OCI-LY7 (cell line): ENCODE results near the gene LAYN. TPM values are rescaled to one million over a fixed set of nuclear protein-coding genes. Genes with fewer than 3 reads are reported as not detected.
A peak's percentile ranks its signal among the peaks of the same experiment; 100 is the strongest.

Source experiments
- BruUV-seq: library from RNA; stranded (reverse); fragments of 400-500 nt; replicated peaks from 2 replicates; lab custom pipeline; 2021; lab: Mats Ljungman, UMichigan
- CTCF ChIA-PET: fragments of 300-600 bp; sonication (Branson Sonifier 250); formaldehyde crosslinking; loops from one replicate; lab custom pipeline; 2022; ENCODE audit warnings: antibody characterized with exemption; ENCODE audit not compliant: unreplicated experiment; lab: Charles Lee
- POLR2A ChIA-PET: fragments of 300-600 bp; sonication (Branson Sonifier 250); formaldehyde crosslinking; loops from one replicate; lab custom pipeline; 2022; ENCODE audit warnings: antibody characterized with exemption; lab: Charles Lee
- DNase-seq: peaks from one replicate; pipeline ENCODE4 v3.0.0-alpha.2; 2015; ENCODE audit warnings: low spot score
- H2AFZ ChIP-seq: fragments of 200-600 bp; sonication (generic), shearing (Covaris generic); 2 replicates; pipeline ENCODE4 v1.6.1; 2014; ENCODE audit warnings: mild to moderate bottlenecking, antibody characterized with exemption, low read length, moderate library complexity
- H3K27ac ChIP-seq: fragments of 200-600 bp; sonication (generic); 2 replicates; pipeline ENCODE4 v1.5.1; 2014; ENCODE audit warnings: mixed run types, low read depth, mild to moderate bottlenecking, moderate library complexity, low read length, inconsistent platforms; ENCODE audit not compliant: poor library complexity, severe bottlenecking
- H3K36me3 ChIP-seq: fragments of 200-600 bp; sonication (generic); 2 replicates; pipeline ENCODE4 v1.6.1; 2014; ENCODE audit warnings: mild to moderate bottlenecking, antibody characterized with exemption, low read length, moderate library complexity, mixed read lengths; ENCODE audit not compliant: insufficient read depth
- H3K4me1 ChIP-seq: fragments of 200-600 bp; sonication (generic); 2 replicates; pipeline ENCODE4 v1.5.1; 2014; ENCODE audit warnings: mild to moderate bottlenecking, low read length; ENCODE audit not compliant: insufficient read depth, poor library complexity, severe bottlenecking
- H3K4me2 ChIP-seq: fragments of 200-600 bp; sonication (generic); 2 replicates; pipeline ENCODE4 v1.6.1; 2014; ENCODE audit warnings: mild to moderate bottlenecking, low read length
- H3K4me3 ChIP-seq: fragments of 200-600 bp; sonication (generic); 2 replicates; pipeline ENCODE4 v1.5.1; 2014; ENCODE audit warnings: mild to moderate bottlenecking, low read depth, low read length; ENCODE audit not compliant: poor library complexity, severe bottlenecking
- H3K79me2 ChIP-seq: fragments of 200-600 bp; sonication (generic); 2 replicates; pipeline ENCODE4 v1.6.1; 2016; ENCODE audit warnings: low read depth, mild to moderate bottlenecking, low read length, moderate library complexity, mixed read lengths; ENCODE audit not compliant: insufficient read depth
- H3K9me2 ChIP-seq: fragments of 200-600 bp; sonication (generic); 2 replicates; pipeline ENCODE4 v1.6.1; 2016; ENCODE audit warnings: mild to moderate bottlenecking, low read length, mixed read lengths; ENCODE audit not compliant: insufficient read depth
- H3K9me3 ChIP-seq: fragments of 200-600 bp; sonication (generic); 2 replicates; pipeline ENCODE4 v1.6.1; 2014; ENCODE audit warnings: mild to moderate bottlenecking, mixed run types, low read length, mixed read lengths
- H4K20me1 ChIP-seq: fragments of 200-600 bp; sonication (generic); 2 replicates; pipeline ENCODE4 v1.6.1; 2014; ENCODE audit warnings: mild to moderate bottlenecking, antibody characterized with exemption, low read length, moderate library complexity, mixed read lengths; ENCODE audit not compliant: insufficient read depth
- EZH2phosphoT487 ChIP-seq: fragments of 200-600 bp; sonication (generic); IDR thresholded peaks from 2 replicates; pipeline ENCODE4 v1.6.1; 2018; ENCODE audit warnings: low read depth, borderline replicate concordance, mild to moderate bottlenecking, mixed run types, antibody characterized with exemption, low read length, moderate library complexity, mixed read lengths
- intact Hi-C: fragments of 100-400 bp; cut with micrococcal nuclease; formaldehyde crosslinking; loops from one replicate; pipeline ENCODE4 v1.10.0; 2022; ENCODE audit not compliant: unreplicated experiment
- total RNA-seq, 2 experiments: library from RNA; depleted of rRNA in 1 of 2; stranded (reverse); fragments of >200 nt in 1 of 2; shearing (Covaris generic) in 1 of 2; gene quantifications; 2 replicates each; pipeline ENCODE4 v1.2.3, GENCODE V29; 2014 to 2022
- TF ChIP-seq, protein P1 (sequence below): fragments of 200-600 bp; sonication (generic); conservative IDR thresholded peaks from 2 replicates; pipeline ENCODE4 v1.5.1; 2014; ENCODE audit warnings: mild to moderate bottlenecking, antibody characterized with exemption, low read length, moderate library complexity, mixed read lengths

The LAYN gene
- total RNA-seq, 2 experiments from 2014 or later = not detected

DNA sequence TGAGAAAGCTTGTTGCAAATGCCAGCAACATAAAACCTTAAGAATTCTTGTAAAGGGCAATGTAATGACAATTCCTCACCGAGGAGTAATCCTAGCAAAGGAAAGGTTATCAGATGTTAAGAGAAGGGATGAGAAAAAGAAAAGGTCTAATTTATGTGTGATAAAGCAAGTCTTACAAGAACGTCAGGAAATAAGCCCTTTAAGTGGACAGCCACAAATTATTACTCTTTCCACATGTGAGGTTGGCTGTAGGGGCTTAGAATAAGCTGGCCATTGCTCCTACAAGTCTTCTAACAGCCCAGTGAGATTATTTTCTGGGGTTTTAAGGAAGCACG lies 9.3 kb downstream of the LAYN start:
- Histone ChIP-seq H3K4me1 (peaks cover 11% of the 10 kb centered on the region), H2AFZ (peak overlapping the region; percentile 61; the same call in 1 of the 2 replicates), H3K27ac (no peak overlapping the region), H3K9me3 (no peaks in the 10 kb centered on the region), H3K36me3 (no peaks in the 10 kb centered on the region), H3K4me3 (no peak overlapping the region), H3K4me2 (peak overlapping the region; percentile 28), H4K20me1 (no peaks in the 10 kb centered on the region), H3K9me2 (no peaks in the 10 kb centered on the region), H3K79me2 (no peaks in the 10 kb centered on the region)
- intact Hi-C loops = loop anchor here (10.0 kb wide), 1 partner anchor 95 kb away; no protein-coding TSS in a partner anchor
- DNase-seq = no peak
- ChIA-PET CTCF (no interaction called here), POLR2A (interaction anchor here (0.9 to 2.4 kb wide), 2 partner anchors 12 to 16 kb away, joined by 3 to 10 read pairs; no protein-coding TSS in a partner anchor)
- TF ChIP-seq EZH2phosphoT487 = no peak
- TF ChIP-seq, protein P1, sequence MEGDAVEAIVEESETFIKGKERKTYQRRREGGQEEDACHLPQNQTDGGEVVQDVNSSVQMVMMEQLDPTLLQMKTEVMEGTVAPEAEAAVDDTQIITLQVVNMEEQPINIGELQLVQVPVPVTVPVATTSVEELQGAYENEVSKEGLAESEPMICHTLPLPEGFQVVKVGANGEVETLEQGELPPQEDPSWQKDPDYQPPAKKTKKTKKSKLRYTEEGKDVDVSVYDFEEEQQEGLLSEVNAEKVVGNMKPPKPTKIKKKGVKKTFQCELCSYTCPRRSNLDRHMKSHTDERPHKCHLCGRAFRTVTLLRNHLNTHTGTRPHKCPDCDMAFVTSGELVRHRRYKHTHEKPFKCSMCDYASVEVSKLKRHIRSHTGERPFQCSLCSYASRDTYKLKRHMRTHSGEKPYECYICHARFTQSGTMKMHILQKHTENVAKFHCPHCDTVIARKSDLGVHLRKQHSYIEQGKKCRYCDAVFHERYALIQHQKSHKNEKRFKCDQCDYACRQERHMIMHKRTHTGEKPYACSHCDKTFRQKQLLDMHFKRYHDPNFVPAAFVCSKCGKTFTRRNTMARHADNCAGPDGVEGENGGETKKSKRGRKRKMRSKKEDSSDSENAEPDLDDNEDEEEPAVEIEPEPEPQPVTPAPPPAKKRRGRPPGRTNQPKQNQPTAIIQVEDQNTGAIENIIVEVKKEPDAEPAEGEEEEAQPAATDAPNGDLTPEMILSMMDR = no peak
- BruUV-seq = no TSS peak

DNA sequence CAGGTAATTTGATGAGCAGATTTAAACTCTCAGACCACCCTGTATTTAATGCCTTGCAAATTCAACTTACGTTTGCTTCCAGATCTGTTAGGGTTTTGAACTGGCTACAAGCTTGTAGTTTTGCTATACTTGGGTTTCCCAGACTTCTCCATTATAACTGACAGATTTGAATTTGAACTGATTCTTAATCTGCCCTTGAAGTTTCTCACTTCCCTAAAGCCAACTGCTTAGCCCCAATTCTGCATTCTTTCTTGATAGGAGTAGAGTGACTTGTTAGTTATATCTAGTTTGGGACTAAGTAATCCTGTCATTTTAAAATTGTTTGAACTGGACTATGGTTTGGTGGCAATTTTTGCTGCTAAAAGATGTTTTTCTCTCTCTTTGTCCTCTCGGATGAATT lies 9.7 kb downstream of the LAYN start:
- Histone ChIP-seq H3K36me3 (no peaks in the 10 kb centered on the region), H3K9me3 (no peaks in the 10 kb centered on the region), H3K9me2 (no peaks in the 10 kb centered on the region), H3K79me2 (no peaks in the 10 kb centered on the region), H3K27ac (no peak overlapping the region), H4K20me1 (no peaks in the 10 kb centered on the region), H2AFZ (peak overlapping the region; percentile 61; the same call in 1 of the 2 replicates), H3K4me3 (no peak overlapping the region), H3K4me2 (peak overlapping the region; percentile 28), H3K4me1 (peaks cover 11% of the 10 kb centered on the region)
- CTCF ChIA-PET = no interaction called here
- no TSS peak for BruUV-seq
- intact Hi-C loops = loop anchor here (10.0 kb wide), 1 partner anchor 95 kb away; no protein-coding TSS in a partner anchor
- POLR2A ChIA-PET = interaction anchor here (0.9 to 2.4 kb wide), 2 partner anchors 11 to 16 kb away, joined by 3 to 10 read pairs; no protein-coding TSS in a partner anchor
- peak; percentile 42 for DNase-seq
- TF ChIP-seq EZH2phosphoT487 = no peak
- TF ChIP-seq, protein P1 = no peak

DNA sequence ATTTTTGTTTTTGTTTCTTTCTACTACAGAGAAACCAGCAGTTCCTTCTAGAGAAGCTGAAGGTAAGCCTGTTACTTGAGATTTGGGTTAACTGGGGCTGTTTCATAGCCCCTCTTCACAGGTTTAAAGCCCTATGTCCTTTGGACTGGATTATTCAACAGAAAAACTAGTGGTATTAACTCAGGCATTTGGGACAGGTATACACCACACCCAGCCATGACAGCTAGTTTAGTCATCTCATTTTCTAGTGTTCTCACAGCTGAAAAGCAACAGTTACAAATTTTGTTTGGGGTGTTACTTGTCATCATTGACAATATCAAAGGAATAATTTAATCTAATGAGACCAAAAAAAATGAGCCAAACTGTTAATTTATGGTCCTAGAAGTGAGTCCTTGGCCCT lies 14.0 kb downstream of the LAYN start:
- no peaks in the 10 kb centered on the region for H3K9me2 ChIP-seq
- H3K79me2 ChIP-seq = no peaks in the 10 kb centered on the region
- no peak overlapping the region for H3K4me2 ChIP-seq
- H2AFZ ChIP-seq = no peak overlapping the region
- H3K4me1 ChIP-seq = peaks cover 11% of the 10 kb centered on the region
- no peak overlapping the region for H3K27ac ChIP-seq
- intact Hi-C loops = loop anchor here (10.0 kb wide), 1 partner anchor 100 kb away; no protein-coding TSS in a partner anchor
- POLR2A ChIA-PET = interaction anchor here (0.8 to 1.0 kb wide), 2 partner anchors 11 to 48 kb away, joined by 3 to 4 read pairs; no protein-coding TSS in a partner anchor
- no peaks in the 10 kb centered on the region for H3K36me3 ChIP-seq
- no peaks in the 10 kb centered on the region for H4K20me1 ChIP-seq
- DNase-seq = no peak
- no peak overlapping the region for H3K4me3 ChIP-seq
- no peak for TF ChIP-seq EZH2phosphoT487
- TF ChIP-seq, protein P1 = no peak
- CTCF ChIA-PET = interaction anchor here (1.1 kb wide), 1 partner anchor 223 kb away, joined by 3 read pairs; no protein-coding TSS in a partner anchor
- BruUV-seq = no TSS peak
- peaks cover 16% of the 10 kb centered on the region for H3K9me3 ChIP-seq
